Measurements from ENCODE around the gene MYPN.

Gene MYPN

DNA sequence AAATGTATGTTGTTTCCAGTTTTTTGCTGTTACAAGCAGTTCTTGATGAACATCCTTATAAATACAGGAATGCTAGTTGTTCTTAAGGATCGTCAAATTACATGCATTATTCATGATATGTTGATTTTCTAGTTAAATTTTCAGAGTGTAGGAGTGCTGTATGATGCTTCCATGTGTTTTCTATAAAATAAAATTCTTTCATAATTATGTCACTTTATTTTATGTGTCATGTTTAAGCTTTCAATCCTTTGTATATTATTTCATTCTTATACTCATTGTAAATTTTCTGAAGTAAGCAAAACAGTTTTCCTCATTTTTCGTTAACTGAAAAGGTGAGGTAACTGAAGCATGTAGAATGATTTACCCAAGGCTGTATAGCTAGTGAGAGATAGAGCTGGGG lies 16.8 kb upstream of the MYPN start:
- no peak overlapping the region for H3K27ac ChIP-seq (ENCODE audit: low read depth, low read length, poor library complexity, severe bottlenecking)
- no peaks in the 10 kb centered on the region for H3K36me3 ChIP-seq (ENCODE audit: insufficient read depth, low read length)
- no peaks in the 10 kb centered on the region for H4K20me1 ChIP-seq (ENCODE audit: insufficient read depth, low read length)
- no peaks in the 10 kb centered on the region for H3K79me2 ChIP-seq (ENCODE audit: insufficient read depth, low read length)
- H3F3A ChIP-seq (ENCODE audit: insufficient read depth, low read length) = no peaks in the 10 kb centered on the region
- no peak overlapping the region for H3K4me3 ChIP-seq (ENCODE audit: low read depth, low read length, poor library complexity, severe bottlenecking)
- no peak for TF ChIP-seq EZH2 (IDR thresholded peaks at IDR 0.05; ENCODE audit: borderline replicate concordance, low read length)
- TF ChIP-seq, protein P1, sequence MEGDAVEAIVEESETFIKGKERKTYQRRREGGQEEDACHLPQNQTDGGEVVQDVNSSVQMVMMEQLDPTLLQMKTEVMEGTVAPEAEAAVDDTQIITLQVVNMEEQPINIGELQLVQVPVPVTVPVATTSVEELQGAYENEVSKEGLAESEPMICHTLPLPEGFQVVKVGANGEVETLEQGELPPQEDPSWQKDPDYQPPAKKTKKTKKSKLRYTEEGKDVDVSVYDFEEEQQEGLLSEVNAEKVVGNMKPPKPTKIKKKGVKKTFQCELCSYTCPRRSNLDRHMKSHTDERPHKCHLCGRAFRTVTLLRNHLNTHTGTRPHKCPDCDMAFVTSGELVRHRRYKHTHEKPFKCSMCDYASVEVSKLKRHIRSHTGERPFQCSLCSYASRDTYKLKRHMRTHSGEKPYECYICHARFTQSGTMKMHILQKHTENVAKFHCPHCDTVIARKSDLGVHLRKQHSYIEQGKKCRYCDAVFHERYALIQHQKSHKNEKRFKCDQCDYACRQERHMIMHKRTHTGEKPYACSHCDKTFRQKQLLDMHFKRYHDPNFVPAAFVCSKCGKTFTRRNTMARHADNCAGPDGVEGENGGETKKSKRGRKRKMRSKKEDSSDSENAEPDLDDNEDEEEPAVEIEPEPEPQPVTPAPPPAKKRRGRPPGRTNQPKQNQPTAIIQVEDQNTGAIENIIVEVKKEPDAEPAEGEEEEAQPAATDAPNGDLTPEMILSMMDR (IDR thresholded peaks at IDR 0.05; ENCODE audit: low read length) = no peak
- no peaks in the 10 kb centered on the region for H3K27me3 ChIP-seq (ENCODE audit: insufficient read depth, low read length)
- peaks cover 3% of the 10 kb centered on the region; the same call in 1 of the 2 replicates for H3K9me3 ChIP-seq (ENCODE audit: low read length)
- no peak overlapping the region for H3K9ac ChIP-seq (ENCODE audit: low read length)
- H3K4me2 ChIP-seq (ENCODE audit: low read length) = no peak overlapping the region
- no peaks in the 10 kb centered on the region for H3K9me2 ChIP-seq (ENCODE audit: low read depth, low read length)
- H2AFZ ChIP-seq (ENCODE audit: low read length) = no peak overlapping the region
- H3K4me1 ChIP-seq (ENCODE audit: insufficient read depth, low read length, severe bottlenecking) = no peaks in the 10 kb centered on the region

DNA sequence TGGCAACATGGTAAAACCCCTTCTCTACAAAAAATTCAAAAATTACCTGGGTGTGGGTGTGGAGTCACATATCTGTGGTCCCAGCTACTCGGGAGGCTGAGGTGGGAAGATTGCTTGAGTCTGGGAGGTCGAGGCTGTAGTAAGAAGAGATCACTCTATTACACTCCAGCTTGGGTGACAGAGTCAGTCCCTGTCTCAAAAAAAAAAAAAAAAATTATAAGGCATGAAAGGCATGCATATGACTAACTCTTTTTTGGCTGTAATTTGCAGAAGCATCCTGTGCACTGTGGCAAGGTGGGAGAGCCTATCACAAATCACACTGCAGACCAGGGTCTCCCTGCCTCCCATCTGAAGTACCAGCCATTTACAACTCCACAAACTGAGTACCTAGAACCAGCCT lies 14.1 kb upstream of the MYPN start:
- Histone ChIP-seq H2AFZ (ENCODE audit: low read length) (no peak overlapping the region), H3K27me3 (ENCODE audit: insufficient read depth, low read length) (no peaks in the 10 kb centered on the region), H3K9ac (ENCODE audit: low read length) (no peak overlapping the region), H3F3A (ENCODE audit: insufficient read depth, low read length) (no peaks in the 10 kb centered on the region), H3K4me2 (ENCODE audit: low read length) (no peak overlapping the region), H3K4me3 (ENCODE audit: low read depth, low read length, poor library complexity, severe bottlenecking) (no peak overlapping the region), H3K36me3 (ENCODE audit: insufficient read depth, low read length) (no peaks in the 10 kb centered on the region), H3K9me2 (ENCODE audit: low read depth, low read length) (no peaks in the 10 kb centered on the region), H3K4me1 (ENCODE audit: insufficient read depth, low read length, severe bottlenecking) (no peaks in the 10 kb centered on the region), H4K20me1 (ENCODE audit: insufficient read depth, low read length) (no peaks in the 10 kb centered on the region), H3K27ac (ENCODE audit: low read depth, low read length, poor library complexity, severe bottlenecking) (no peak overlapping the region), H3K79me2 (ENCODE audit: insufficient read depth, low read length) (no peaks in the 10 kb centered on the region), H3K9me3 (ENCODE audit: low read length) (peaks cover 3% of the 10 kb centered on the region; the same call in 1 of the 2 replicates)
- TF ChIP-seq, protein P1 (IDR thresholded peaks at IDR 0.05; ENCODE audit: low read length) = no peak
- no peak for TF ChIP-seq EZH2 (IDR thresholded peaks at IDR 0.05; ENCODE audit: borderline replicate concordance, low read length)

DNA sequence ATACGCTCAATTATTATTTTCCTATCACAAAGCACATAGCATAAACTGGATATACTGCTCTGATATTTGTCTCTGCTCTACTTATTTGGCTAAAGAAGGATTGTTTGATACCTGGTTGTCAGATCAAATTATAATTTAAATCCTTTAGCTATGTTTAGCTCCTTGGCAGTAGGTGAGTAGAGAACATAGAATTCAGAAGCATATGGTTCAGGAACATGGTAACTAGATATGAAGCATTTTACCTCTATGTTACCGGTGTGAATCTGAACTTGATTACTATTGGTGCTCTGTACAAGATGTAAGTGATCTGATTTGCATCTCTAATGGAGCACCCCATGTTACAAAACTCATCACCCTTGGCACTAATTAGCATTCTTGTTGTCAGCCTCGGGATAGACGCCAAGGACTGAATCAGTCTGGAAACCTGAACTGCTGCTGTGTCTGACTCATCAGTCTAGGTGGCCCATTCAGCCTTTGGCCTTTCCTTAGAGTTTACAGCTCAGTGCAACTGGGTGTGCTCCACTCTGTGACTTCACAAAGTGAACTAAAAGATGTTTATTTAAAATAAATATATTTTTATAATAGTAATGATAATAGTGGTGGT lies 12.3 kb upstream of the MYPN start:
- H3K36me3 ChIP-seq (ENCODE audit: insufficient read depth, low read length) = no peaks in the 10 kb centered on the region
- no peak overlapping the region for H3K27ac ChIP-seq (ENCODE audit: low read depth, low read length, poor library complexity, severe bottlenecking)
- no peak overlapping the region for H3K4me2 ChIP-seq (ENCODE audit: low read length)
- no peaks in the 10 kb centered on the region for H3K79me2 ChIP-seq (ENCODE audit: insufficient read depth, low read length)
- TF ChIP-seq EZH2 (IDR thresholded peaks at IDR 0.05; ENCODE audit: borderline replicate concordance, low read length) = no peak
- TF ChIP-seq, protein P1 (IDR thresholded peaks at IDR 0.05; ENCODE audit: low read length) = no peak
- no peak overlapping the region for H2AFZ ChIP-seq (ENCODE audit: low read length)
- H3K4me1 ChIP-seq (ENCODE audit: insufficient read depth, low read length, severe bottlenecking) = no peaks in the 10 kb centered on the region
- H3K9me3 ChIP-seq (ENCODE audit: low read length) = peaks cover 3% of the 10 kb centered on the region; the same call in 1 of the 2 replicates
- no peak overlapping the region for H3K4me3 ChIP-seq (ENCODE audit: low read depth, low read length, poor library complexity, severe bottlenecking)
- H4K20me1 ChIP-seq (ENCODE audit: insufficient read depth, low read length) = no peaks in the 10 kb centered on the region
- no peak overlapping the region for H3K9ac ChIP-seq (ENCODE audit: low read length)
- H3F3A ChIP-seq (ENCODE audit: insufficient read depth, low read length) = no peaks in the 10 kb centered on the region
- no peaks in the 10 kb centered on the region for H3K9me2 ChIP-seq (ENCODE audit: low read depth, low read length)
- no peaks in the 10 kb centered on the region for H3K27me3 ChIP-seq (ENCODE audit: insufficient read depth, low read length)

Data from OCI-LY1 (cell line).